GM18520 (cell line): ENCODE results near the gene SDHAF4.
"Not testable (repeated sequence)": the region's sequence is repeated elsewhere in the genome, so short reads cannot be mapped to it uniquely, and the experiment has no call there.

ENCODE experiments used
- ATAC-seq: cut with Tn5 transposase; IDR thresholded peaks from one replicate; pipeline ENCODE4 v1.9.1; 2021; ENCODE audit not compliant: unreplicated experiment

The SDHAF4 gene

GRCh38 chr6:70566751-70567382 lies at the start of gene SDHAF4:
SDHAF4 (plus strand) TSS chr6:70566930; CDS start chr6:70566941, 11 bp downstream.
- peak; percentile 98 for ATAC-seq

DNA sequence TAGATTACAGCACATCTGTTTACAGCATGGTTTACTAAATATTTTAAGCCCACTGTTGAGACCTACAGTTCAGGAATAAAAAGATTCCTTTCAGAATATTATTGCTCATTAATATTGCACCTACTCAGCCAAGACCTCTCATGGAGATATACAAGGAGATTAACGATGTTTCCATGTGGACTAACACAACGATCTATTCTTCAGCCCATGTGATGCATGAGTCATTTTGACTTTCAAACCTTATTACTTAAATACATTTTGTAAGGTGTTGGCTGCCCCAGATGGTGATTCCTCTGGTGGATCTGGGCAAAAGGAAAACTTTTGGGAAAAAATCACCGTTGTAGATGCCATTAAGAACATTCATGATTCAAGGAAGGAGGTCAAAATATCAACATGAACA lies 48.0 kb upstream of the SDHAF4 start:
- ATAC-seq: no peak

DNA sequence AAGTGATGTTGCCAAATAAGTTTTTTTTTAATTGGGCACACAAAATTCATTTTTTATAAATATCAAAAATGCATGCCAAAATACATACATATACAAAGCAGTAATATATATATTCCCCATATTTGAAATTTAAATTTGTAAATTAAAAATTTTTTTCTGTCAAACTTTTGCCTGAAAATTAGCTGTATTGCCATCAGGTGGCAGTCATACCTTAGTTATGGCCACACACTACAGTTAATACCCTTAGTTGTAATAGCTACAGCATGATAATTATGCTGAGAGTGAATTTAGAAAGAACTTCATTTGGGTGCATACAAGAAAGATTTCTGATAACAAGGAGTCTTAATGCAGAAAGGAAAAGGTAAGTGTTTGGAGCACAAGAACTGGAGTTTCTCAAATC lies 46.2 kb upstream of the SDHAF4 start:
- no peak for ATAC-seq

DNA sequence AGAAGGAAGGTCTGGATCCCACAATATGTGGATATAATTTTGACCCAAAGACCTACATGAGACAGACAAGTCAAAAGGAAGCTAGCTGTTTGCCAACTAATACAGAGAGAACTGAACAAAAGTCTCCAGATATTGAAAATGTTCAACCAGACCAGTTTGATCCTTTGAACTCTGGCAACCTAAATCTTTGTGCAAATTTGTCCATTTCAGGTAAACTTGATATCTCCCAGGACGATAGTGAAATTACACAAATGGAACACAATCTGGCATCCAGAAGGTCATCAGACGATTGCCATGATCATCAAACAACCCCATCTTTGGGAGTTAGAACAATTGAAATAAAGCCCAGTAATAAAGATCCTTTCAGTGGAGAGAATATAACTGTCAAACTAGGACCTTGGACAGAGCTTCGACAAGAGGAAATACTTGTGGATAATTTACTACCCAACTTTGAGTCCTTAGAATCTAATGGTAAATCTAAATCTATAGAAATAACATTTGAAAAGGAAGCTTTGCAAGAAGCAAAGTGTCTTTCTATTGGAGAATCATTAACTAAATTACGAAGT lies 41.9 kb upstream of the SDHAF4 start:
- no peak for ATAC-seq

DNA sequence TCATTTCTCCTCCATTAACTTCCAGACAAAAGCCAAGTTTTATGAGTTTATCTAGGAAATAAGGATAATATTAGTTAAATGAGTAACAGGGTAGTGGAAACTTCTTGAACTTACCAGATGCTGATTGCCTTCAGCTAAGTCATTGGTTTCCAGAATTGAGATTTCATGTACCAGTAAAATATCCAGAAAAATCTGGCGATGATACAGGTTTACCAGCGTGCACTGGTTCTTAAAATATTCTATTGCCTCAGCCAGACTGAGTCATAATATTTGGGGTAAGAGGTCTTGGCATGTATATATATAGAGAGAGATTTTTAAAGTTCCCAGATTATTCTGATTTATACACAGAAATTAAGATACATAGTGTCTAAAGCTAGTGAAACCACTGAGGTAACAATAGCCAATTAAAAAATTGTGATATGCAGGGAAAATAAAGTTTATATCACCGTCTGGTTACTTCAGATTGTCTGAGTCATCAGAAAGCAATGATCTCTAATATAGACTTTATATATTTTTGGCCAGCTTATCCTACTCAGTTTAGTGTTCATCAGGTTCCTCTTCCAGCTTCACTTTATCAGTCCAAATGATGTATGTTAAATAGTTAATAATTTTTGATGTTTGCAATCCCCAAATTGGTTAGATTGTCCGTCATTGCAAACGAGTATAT lies 39.5 kb upstream of the SDHAF4 start:
- ATAC-seq: no peak

- ATAC-seq: no peak
These were observed 36.7 kb upstream of the SDHAF4 start for GRCh38 chr6:70530023-70530422.

GRCh38 chr6:70531133-70531532 lies 35.6 kb upstream of the SDHAF4 start:
- ATAC-seq: no peak

GRCh38 chr6:70537266-70537665 lies 29.5 kb upstream of the SDHAF4 start:
- ATAC-seq: no peak

DNA sequence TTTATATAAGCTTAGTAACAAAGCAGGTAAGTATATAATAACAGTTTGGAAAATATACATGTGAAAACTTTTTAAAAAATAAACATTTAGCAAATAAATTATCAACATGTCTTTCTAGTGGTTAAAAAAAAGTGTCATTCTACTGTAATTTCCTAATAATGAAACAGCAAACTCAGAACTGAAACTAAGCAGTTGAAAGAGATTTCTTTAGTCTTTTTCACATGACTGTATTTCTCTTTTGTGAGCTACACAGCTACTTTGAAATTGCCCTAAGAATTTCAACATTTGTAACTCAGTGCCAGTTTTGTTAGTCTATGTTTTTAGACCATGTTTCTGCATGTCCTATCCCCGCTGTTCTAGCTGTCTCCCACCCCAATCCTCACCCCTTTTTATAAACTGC lies 28.4 kb upstream of the SDHAF4 start:
- peak; percentile 71 for ATAC-seq

DNA sequence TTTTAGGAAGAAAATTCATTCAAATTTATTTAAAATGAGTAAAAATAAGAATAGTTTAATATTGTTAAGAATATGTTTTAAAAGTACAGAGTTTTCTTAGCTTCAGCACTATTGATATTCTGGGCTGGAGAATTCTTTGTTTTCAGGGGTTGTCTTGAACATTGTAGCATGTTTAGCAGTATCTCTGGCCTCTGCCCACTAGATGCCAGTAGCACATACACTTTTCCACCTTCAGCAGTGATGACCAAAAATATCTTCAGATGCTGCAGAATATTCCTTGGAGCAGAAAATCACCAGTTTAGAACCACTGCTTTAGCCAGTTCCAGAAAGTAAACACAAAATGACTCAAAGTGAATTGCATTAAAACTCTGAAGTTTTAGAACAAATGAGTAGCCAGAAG lies 19.4 kb upstream of the SDHAF4 start:
- no peak for ATAC-seq

DNA sequence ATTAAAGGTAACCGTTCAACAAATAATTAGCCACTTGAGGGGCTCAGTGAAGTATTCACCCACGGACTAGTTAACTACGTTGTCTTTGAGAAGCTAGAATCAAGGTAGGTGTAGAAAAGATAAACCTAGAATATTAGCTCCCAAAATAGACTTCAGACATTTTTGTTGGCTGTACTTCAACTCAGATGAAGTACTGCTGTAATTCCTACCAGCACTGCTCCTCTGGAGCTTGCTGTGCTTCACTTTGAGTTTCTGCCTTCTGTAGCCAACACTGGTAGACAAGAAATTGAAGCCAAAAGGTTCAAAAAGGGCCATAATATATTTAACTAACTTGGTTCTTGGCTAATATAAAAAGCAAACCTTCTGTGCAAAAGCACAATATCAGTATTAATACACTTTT lies 18.8 kb upstream of the SDHAF4 start:
- no peak for ATAC-seq

DNA sequence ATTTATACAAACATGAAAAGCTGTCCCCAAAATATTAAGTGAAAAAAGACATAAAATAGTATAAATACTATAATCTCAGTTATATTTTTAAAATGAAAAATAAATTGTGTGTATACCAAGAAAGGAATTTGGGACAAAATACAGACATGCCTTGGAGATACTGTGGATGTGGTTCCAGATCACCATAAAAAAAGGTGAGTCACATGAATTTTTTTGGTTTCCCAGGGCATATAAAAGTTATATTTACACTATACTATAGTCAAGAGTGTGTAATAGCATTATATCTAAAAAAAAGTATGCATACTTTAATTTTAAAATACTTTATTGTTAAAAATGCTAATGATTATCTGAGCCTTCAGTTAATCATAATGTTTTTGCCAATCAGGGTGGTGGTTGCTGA lies 17.4 kb upstream of the SDHAF4 start:
- no peak for ATAC-seq

DNA sequence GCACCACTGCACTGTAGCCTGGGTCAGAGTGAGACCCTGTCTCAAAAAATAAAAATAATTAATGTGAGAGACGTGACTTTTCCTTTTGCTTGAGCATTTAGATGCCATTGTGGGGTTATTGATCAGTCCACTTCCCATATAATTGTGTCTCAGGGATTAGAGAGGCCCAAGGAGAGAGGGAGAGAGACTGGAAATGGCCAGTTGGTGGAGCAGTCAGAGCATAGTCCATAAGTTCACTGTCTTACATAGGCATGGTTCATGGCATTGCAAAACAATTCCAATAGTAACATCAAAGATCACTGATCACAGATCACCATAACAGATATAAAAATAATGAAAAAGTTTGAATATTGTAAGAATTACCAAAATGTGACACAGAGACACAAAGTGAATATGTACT lies 15.2 kb upstream of the SDHAF4 start:
- ATAC-seq: no peak

GRCh38 chr6:70552286-70552940 lies 14.3 kb upstream of the SDHAF4 start:
- ATAC-seq: not testable (repeated sequence)

DNA sequence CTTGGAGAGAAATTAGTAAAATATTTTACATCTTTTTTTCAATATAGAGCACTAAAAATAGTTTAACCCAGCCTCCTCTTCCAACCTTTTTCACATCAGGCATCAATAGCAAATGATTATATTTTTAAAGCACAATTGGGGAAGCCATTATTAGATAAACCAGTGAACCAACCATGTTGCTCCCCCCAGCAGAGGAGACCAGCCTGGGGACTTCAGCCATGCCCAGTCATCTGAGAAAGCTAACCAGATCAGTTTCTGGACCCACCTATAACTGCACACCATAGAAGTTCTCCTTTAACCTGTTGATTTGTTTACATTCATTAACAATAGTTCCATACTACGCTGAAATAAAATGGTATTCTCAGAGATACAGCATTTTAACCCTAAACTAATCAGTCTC lies 13.8 kb upstream of the SDHAF4 start:
- no peak for ATAC-seq

- ATAC-seq: no peak
These were observed 8.7 kb upstream of the SDHAF4 start for GRCh38 chr6:70557998-70558397.

DNA sequence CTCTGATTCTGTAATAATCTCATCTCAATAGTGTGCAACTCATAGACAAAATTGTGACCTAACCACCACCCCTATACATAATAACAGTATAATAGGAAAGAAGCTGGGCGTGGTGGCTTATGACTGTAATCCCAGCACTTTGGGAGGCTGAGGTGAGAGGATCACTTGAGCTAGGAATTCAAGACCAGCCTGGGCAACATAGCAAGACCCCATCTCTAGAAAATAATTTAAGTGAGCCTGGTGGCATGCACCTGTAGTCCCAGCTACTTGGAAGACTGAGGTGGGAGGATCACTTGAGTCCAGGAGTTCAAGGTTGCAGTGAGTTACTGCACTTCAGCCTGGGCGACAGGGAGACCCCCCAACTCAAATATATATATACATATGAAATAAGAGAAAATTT lies 4.3 kb upstream of the SDHAF4 start:
- ATAC-seq: not testable (repeated sequence)

DNA sequence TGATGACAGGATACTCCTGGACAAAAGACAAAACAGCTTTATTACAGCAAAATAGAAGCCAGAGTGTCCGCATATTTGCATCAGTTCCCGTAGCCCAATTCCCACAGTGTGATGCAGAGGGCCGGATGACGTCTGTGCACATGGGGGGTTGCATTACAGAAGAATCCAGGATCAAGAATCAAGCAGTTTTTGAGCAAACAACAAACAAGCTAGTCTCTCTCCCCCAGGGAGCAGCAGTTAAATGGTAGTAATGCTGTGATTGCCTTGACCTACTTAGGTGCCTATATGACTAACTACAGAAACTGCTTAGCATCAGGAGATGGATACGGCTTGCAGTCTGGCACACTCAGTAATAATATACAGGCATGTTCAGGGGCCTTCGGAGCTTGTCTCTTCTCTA lies 3.2 kb upstream of the SDHAF4 start:
- ATAC-seq: no peak

GRCh38 chr6:70574643-70575042 lies 7.9 kb downstream of the SDHAF4 start:
- ATAC-seq: no peak

- ATAC-seq: no peak
These were observed 9.3 kb downstream of the SDHAF4 start for GRCh38 chr6:70575899-70576495.

DNA sequence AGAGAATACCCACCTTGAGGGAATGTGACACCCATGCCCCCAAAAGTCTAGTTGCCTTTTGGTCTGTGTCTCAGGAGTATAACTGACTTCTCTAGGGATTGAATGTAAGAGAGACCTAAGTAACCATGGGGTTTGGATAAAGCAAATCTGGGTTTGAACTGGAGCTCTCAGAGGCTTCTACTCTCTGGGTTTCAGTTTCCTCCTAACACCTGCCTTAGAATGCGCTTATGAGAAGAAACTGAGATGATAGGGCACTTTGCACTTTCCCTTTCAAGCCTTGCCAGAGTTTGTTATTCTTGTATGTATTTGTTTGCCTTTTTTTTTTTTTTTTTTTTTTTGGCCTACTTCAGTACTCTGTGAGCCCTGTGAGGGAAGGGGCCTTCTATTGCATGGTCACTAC lies 19.4 kb downstream of the SDHAF4 start:
- ATAC-seq: peak; percentile 98

- no peak for ATAC-seq
These were observed 23.7 kb downstream of the SDHAF4 start for GRCh38 chr6:70590400-70590799.
